Measurements from ENCODE around the gene SYT7. TPM values are rescaled to one million over a fixed set of nuclear protein-coding genes. Genes with fewer than 3 reads are reported as not detected.

SYT7 gene
- total RNA-seq, 1 experiment from 2014 or later, result 25.2 TPM

GRCh38 chr11:61534025-61534932 is 46.6 kb downstream of the SYT7 start:
- intact Hi-C loops (cut with micrococcal nuclease), result no loop called here
- no peaks in the 10 kb centered on the region for H3K27me3 Mint-ChIP-seq (ENCODE audit: insufficient read depth, unreplicated experiment)
- no peaks in the 10 kb centered on the region for H3K36me3 Mint-ChIP-seq (ENCODE audit: insufficient read depth, unreplicated experiment)
- no peak overlapping the region for H3K4me3 Mint-ChIP-seq (ENCODE audit: unreplicated experiment)
- ChIA-PET CTCF (interaction anchor here (9.3 kb wide), 1 partner anchor 17 kb away, joined by 77 read pairs; no protein-coding TSS in a partner anchor), POLR2A (no interaction called here)
- TF ChIP-seq, protein P1, sequence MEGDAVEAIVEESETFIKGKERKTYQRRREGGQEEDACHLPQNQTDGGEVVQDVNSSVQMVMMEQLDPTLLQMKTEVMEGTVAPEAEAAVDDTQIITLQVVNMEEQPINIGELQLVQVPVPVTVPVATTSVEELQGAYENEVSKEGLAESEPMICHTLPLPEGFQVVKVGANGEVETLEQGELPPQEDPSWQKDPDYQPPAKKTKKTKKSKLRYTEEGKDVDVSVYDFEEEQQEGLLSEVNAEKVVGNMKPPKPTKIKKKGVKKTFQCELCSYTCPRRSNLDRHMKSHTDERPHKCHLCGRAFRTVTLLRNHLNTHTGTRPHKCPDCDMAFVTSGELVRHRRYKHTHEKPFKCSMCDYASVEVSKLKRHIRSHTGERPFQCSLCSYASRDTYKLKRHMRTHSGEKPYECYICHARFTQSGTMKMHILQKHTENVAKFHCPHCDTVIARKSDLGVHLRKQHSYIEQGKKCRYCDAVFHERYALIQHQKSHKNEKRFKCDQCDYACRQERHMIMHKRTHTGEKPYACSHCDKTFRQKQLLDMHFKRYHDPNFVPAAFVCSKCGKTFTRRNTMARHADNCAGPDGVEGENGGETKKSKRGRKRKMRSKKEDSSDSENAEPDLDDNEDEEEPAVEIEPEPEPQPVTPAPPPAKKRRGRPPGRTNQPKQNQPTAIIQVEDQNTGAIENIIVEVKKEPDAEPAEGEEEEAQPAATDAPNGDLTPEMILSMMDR (IDR thresholded peaks at IDR 0.05; ENCODE audit: unreplicated experiment), result no peak
- no TSS peak for BruUV-seq (replicated peaks)
- peaks cover 15% of the 10 kb centered on the region for H3K4me1 Mint-ChIP-seq (ENCODE audit: insufficient read depth, unreplicated experiment)
- DNase-seq (ENCODE audit: unreplicated experiment), result no peak
- H3K9me3 Mint-ChIP-seq (ENCODE audit: unreplicated experiment), result no peaks in the 10 kb centered on the region
- H3K27ac Mint-ChIP-seq (ENCODE audit: low read depth, unreplicated experiment), result no peak overlapping the region

DNA sequence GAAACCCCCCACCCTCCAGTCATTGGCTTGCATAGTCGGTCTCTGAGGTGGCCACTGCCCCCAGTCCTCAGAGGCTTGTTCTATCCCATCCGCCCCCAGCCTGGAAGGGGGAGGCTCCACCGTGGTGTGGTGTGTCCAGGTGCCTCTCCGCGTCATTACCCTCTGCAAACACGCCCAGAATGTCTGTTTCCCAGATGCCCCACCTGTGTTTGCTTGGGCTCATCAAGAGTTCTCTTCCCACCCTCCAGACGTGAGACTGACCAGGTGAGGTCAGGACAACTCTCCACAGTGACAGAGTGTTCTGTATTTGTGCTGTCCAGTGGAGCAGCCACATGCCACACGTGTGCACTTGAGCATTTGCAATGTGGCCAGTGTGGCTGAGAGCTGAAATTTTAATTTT is 47.5 kb downstream of the SYT7 start:
- no TSS peak for BruUV-seq (replicated peaks)
- POLR2A ChIA-PET, result no interaction called here

GRCh38 chr11:61533039-61533375 is 47.9 kb downstream of the SYT7 start:
- CTCF ChIA-PET, result interaction anchor here (0.5 to 9.3 kb wide), 5 partner anchors 9 to 92 kb away, joined by 3 to 77 read pairs (median 4); no protein-coding TSS in a partner anchor
- intact Hi-C loops (cut with micrococcal nuclease), result no loop called here
- peaks cover 19% of the 10 kb centered on the region for H3K4me1 Mint-ChIP-seq (ENCODE audit: insufficient read depth, unreplicated experiment)

More for the DNA sequence above, 47.5 kb downstream of the SYT7 start:
- intact Hi-C loops (cut with micrococcal nuclease), result no loop called here
- TF ChIP-seq, protein P1 (IDR thresholded peaks at IDR 0.05; ENCODE audit: unreplicated experiment), result no peak
- no peaks in the 10 kb centered on the region for H3K27me3 Mint-ChIP-seq (ENCODE audit: insufficient read depth, unreplicated experiment)
- H3K9me3 Mint-ChIP-seq (ENCODE audit: unreplicated experiment), result no peaks in the 10 kb centered on the region
- peaks cover 19% of the 10 kb centered on the region for H3K4me1 Mint-ChIP-seq (ENCODE audit: insufficient read depth, unreplicated experiment)
- H3K4me3 Mint-ChIP-seq (ENCODE audit: unreplicated experiment), result no peak overlapping the region
- no peaks in the 10 kb centered on the region for H3K36me3 Mint-ChIP-seq (ENCODE audit: insufficient read depth, unreplicated experiment)
- DNase-seq (ENCODE audit: unreplicated experiment), result no peak
- CTCF ChIA-PET, result interaction anchor here (0.5 to 9.3 kb wide), 3 partner anchors 10 to 57 kb away, joined by 3 to 77 read pairs (median 4); no protein-coding TSS in a partner anchor
- no peak overlapping the region for H3K27ac Mint-ChIP-seq (ENCODE audit: low read depth, unreplicated experiment)

More at GRCh38 chr11:61533039-61533375, 47.9 kb downstream of the SYT7 start:
- BruUV-seq (replicated peaks), result no TSS peak
- POLR2A ChIA-PET, result no interaction called here
- no peak for DNase-seq (ENCODE audit: unreplicated experiment)
- TF ChIP-seq, protein P1 (IDR thresholded peaks at IDR 0.05; ENCODE audit: unreplicated experiment), result no peak
- Mint-ChIP-seq H3K36me3 (ENCODE audit: insufficient read depth, unreplicated experiment) (no peaks in the 10 kb centered on the region), H3K27ac (ENCODE audit: low read depth, unreplicated experiment) (no peak overlapping the region), H3K4me3 (ENCODE audit: unreplicated experiment) (no peak overlapping the region), H3K9me3 (ENCODE audit: unreplicated experiment) (no peaks in the 10 kb centered on the region), H3K27me3 (ENCODE audit: insufficient read depth, unreplicated experiment) (no peaks in the 10 kb centered on the region)

Measured in MCF 10A (cell line).